ENCODE data around the gene TAF1D. TPM values are rescaled to one million over a fixed set of nuclear protein-coding genes. Genes with fewer than 3 reads are reported as not detected.

The TAF1D gene
- total RNA-seq, 4 donors from 2014 or later, result 96.5 to 208 (median 165) TPM

GRCh38 chr11:93697611-93698010 is 43.7 kb downstream of the TAF1D start:
- TF ChIP-seq CTCF (IDR thresholded peaks at IDR 0.05; ENCODE audit: low read depth), result no peak

- TF ChIP-seq CTCF (IDR thresholded peaks at IDR 0.05; ENCODE audit: low read depth), result no peak
Measured at GRCh38 chr11:93694557-93694956, 46.7 kb downstream of the TAF1D start.

- no peak for TF ChIP-seq CTCF (IDR thresholded peaks at IDR 0.05; ENCODE audit: low read depth)
Measured at GRCh38 chr11:93694109-93694508, 47.2 kb downstream of the TAF1D start.

- TF ChIP-seq CTCF (IDR thresholded peaks at IDR 0.05; ENCODE audit: low read depth), result no peak
Measured at GRCh38 chr11:93689240-93689639, 52.1 kb downstream of the TAF1D start.

- TF ChIP-seq CTCF (IDR thresholded peaks at IDR 0.05; ENCODE audit: low read depth), result no peak
Measured at GRCh38 chr11:93686812-93687211, 54.5 kb downstream of the TAF1D start.

GRCh38 chr11:93686226-93686625 is 55.1 kb downstream of the TAF1D start:
- no peak for TF ChIP-seq CTCF (IDR thresholded peaks at IDR 0.05; ENCODE audit: low read depth)

Small RNA genes lying within 50 kb of the gene (small RNA-seq; reads per million reads assigned to genes)
- 0.49 reads per million for gene RF00019
- gene RF00493, result 61.9 reads per million, percentile 97 among the genes with 10 or more reads in this experiment
- gene SCARNA9, result 0.61 reads per million
- gene SNORA1, result not detected
- not detected for gene SNORA18
- not detected for gene SNORA25
- gene SNORA32, result not detected
- gene SNORA40, result not detected
- not detected for gene SNORA8
- not detected for gene SNORD5
- 2,598 reads per million, percentile 99 among the genes with 10 or more reads in this experiment for gene SNORD6

Other genes starting within 250 kb of the TAF1D start
- 10 to 100 TPM in 2 of 4 donors, 1 to 10 TPM in 2; 6.7 to 71.1 (median 13.5) TPM for gene SMCO4, start 198.1 kb downstream of the TAF1D start, total RNA-seq
- 10 to 100 TPM; 21.7 to 25.1 (median 23.9) TPM for gene CEP295, start 79.8 kb downstream of the TAF1D start, total RNA-seq
- gene C11orf54, start 177 bp upstream of the TAF1D start, total RNA-seq, result 10 to 100 TPM; 42.2 to 58.6 (median 50.5) TPM
- 10 to 100 TPM; 20.4 to 28.9 (median 23.4) TPM for gene MED17, start 42.8 kb upstream of the TAF1D start, total RNA-seq
- gene VSTM5, start 109.1 kb upstream of the TAF1D start, total RNA-seq, result not detected